GM19452 (cell line): Measurements from ENCODE around the gene PPIF.

Source experiments
- ATAC-seq: cut with Tn5 transposase; IDR thresholded peaks from one replicate; pipeline ENCODE4 v1.9.1; 2021; ENCODE audit not compliant: unreplicated experiment

PPIF gene

DNA sequence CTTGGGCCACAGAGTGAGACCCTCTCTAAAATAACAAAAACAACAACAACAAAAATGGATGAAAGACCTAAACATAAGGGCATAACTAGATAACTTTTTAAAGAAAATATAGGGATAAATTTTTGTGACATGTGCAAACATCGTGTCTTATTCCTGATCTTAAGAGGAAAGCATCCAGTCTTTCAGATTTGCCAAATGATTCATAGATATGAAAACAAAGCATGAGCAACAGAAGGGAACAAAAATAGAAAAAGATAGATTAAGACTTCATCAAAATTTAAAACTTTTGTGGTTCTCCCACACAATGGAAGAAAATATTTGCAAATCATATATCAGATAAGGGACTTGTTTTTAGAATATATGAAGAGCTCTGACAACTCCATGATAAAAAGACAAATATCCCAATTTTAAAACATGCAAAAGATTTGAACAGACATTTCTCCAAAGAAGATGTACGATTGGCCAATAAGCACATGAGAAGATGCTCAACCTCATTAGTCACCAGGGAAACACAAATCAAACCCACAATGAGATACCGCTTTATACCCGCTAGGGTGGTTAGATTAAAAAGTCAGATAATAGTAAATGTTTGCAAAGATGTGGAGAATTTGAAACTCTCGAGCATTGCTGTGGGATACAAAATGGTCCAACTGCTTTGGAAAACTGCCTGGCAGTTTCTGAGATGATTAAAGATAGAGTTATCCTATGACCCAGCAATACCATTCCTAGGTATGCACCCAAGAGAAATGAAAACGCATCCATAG is 20.3 kb downstream of the PPIF start:
- no peak for ATAC-seq

DNA sequence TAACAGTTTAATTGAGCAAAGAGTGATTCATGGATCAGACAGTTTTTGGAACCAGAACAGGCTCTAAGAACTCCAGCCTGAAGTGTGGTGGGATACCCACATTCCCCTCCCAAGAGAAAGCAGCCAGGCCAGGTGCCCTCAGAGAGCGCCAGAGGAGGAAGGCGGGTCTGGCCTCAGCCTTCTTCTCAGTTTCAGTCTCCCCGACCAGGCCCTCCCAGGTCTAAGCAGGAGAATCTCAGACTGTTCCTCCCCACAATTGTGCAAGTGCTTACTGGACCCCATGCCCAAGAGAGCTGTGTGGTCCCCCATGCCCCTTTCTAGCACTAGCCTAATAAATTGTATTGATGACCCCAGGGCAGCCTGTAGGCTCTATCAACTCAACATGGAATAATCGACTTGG is 25.6 kb downstream of the PPIF start:
- ATAC-seq: no peak

DNA sequence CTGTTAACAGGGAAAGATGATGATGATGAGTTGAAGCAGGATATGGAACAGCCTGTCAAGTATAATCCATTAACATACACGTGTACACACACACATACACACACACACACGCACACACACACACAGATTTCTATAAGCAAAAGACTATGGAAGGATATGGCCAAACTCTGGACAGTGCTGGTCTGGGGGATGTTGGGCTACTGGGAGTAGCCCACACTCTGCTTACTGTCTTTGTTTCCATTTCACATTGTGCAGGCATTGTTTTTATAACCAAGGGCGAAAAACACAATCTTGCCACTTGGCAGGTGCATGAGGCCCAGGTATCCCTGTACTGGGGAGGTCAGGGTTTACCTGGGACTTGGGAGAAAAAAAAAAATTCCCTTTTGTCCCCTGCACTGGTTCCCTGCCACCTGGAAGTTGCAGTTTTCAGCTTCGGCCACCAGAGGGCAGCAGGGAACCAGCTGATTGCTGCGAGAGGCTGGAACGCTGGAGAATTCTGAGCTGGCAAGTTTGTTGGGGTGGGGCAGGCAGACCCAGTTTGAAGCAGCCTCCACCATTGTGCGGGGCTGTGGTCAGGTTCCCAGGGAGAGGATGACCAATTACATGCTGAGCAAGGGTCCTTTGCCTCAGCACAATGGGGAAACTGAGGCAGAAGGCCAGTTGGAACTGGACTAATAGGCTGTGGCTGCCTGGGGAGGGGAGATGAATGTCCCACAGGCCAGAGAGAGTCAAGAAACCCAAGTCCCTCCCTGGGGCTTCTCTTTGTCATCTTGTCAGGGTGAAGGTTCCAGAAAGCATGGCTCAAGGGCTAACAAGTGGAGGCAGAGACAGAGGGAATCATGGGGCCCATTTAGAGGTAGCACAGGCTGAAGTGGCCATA is 27.3 kb downstream of the PPIF start:
- ATAC-seq: no peak

DNA sequence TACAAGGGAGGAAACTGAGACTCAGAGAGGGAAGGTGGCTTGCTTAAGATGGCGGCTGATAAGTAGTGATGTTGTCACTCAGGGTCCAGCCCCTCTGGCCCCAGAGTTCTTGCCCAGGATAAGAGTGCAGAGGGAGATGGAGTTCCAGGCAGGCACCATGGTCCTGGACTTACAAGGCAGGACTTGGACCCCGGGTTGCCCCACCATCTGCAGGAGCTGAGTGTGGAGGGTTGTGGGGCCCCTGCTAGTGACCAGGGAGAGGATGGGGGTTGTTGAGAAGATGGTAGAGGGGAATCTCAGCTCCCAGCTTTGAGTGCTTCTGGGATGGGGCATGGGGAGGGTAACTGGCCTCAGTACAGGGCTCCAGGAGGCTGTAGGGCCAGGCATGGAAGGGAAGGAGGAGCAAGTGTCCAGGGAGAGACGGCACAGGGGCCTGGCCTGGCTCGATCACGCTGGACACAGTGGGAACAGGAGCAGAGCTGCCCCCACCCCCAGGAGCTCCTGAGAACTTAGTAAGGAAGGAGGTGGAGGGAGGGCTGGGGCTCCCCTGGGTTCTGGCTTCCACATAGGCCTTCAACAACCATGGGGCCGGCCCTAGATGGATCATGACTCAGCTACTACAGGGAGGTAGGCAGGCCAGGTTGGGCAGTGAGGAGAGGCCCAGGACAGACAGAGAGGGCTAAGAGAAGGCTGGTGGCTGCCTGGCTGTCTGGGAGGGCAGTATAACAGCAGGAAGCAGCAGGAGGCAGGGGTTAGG is 28.2 kb downstream of the PPIF start:
- no peak for ATAC-seq

DNA sequence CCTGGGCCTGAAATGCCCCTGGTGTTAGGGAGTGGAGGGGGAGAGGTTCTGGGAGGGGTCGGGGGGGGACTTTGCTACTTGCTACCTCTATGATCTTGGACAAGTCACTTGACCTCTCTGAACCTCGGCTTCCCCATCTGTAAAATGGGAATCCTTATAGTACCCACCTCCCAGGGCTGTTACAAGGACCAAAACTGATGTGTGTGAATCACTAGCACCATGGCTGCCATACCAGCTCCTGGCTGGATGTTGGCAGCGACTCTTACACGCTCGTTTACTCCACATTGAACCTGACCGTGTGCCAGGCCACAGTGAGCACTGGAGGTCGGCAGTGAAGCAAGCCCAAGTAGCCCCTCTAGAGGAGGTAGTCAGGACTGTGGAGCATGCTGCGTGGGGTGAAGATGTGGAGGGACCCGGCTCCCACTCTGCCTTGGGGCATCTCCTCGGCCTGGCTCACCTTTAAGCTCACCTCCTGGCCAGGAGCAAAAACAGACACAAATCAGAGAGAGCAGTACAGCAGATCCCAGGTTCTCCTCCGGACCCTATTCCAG is 28.9 kb downstream of the PPIF start:
- ATAC-seq: no peak

DNA sequence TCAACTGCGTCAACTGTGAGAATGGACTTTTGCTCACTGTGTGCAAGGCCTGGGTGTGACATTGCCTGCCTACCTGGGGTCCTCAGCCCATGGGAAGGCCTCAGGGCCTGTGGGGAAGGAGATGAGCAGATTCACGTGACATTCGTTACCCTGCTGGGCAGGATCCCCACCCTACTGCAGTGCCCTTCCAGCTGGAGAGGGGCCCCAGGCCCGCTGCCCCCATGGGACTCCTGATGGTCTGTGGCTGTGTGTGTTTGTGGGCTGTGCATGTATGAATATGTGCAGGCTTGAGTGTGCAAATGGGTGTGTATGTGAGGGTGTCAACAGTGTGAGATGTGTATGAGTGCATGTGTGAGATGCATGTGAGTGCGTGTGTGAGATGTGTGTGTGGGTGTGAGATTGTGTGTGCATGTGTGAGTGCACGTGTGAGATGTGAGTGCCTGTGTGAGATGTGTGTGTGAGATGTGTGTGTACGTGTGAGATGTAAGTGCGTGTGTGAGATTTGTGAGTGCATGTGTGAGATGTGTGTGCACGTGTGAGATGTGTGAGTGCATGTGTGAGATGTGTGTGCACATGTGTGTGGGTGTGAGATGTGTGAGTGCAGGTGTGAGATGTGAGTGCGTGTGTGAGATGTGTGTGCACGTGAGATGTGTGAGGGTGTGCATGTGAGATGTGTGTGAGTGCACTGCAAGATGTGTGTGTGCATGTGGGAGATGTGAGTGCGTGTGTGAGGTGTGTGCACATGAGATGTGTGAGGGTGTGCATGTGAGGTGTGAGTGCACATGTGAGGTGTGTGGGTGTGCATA is 29.7 kb downstream of the PPIF start:
- ATAC-seq: no peak

DNA sequence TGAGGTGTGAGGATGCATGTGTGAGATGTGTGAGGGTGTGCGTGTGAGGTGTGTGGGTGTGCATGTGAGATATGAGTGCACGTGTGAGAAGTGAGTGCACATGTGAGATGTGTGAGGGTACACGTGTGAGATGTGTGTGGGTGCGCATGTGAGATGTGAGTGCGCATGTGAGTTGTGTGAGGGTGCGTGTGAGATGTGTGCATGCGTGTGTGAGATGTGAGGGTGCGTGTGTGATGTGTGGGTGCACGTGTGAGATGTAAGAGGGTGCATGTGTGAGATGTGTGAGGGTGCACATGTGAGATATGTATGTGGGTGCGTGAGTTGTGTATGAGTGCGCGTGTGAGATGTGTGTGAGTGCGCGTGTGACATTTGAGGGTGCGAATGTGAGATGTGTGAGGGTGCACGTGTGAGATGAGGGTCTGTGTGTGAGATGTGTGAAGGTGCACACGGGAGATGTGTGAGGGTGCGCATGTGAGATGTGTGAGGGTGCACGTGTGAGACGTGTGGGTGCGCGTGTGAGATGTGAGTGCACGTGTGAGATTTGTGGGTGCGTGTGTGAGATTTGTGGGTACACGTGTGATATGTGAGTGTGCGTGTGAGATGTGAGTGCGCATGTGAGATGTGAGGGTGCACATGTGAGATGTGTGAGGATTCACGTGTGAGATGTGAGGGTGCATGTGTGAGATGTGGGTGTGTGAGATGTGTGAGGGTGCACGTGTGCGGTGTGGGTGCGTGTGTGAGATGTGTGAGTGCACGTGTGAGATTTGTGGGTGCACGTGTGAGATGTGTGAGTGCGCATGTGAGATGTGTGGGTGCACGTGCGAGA is 30.5 kb downstream of the PPIF start:
- ATAC-seq: no peak

DNA sequence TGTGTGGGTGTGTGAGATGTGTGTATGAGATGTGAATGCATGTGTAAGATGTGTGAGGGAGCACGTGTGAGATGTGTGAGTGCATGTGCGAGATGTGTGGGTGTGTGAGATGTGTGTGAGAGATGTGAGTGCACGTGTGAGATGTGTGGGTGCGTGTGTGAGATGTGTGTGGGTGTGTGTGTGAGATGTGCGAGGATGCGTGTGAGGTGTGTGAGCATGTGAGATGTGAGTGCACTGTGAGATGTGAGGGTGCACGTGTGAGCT is 31.0 kb downstream of the PPIF start:
- ATAC-seq: no peak

DNA sequence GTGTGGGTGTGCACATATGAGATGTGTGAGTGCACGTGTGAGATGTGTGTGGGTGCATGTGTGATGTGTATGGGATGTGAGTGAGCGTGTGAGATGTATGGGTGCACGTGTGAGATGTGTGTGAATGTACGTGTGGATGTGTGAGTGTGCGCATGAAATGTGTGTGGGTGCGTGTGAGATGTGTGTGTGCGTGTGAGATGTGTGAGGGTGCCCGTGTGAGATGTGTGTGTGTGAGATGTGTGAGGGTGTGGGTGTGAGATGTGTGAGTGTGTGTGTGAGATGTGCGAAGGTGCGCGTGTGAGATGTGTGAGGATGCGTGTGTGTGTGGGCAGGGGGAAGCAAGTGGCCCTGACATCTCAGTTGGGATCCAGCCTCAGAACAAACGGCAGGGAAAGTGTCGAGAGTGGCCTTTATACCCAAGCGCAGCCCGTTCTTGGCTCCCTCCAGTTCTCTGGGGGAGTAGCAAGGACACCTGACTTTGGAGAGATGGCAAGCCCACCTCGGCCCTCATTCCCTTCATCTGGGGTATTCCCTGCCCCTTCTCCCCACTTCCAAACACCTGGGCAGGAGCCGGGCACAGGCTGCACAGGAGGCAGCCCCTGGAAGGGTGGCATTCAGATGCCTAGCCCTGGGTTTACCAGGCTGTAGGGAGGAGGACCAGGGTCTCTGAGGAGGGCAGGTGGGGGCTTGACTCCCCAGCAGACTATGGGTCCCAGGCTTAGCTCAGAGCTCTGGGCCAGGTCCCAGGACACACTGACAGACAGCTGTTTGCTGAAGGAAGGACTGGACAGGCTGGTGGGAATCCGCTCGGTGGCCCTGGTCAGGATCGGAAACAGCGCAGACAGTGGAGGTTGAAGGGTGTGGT is 31.6 kb downstream of the PPIF start:
- ATAC-seq: no peak

DNA sequence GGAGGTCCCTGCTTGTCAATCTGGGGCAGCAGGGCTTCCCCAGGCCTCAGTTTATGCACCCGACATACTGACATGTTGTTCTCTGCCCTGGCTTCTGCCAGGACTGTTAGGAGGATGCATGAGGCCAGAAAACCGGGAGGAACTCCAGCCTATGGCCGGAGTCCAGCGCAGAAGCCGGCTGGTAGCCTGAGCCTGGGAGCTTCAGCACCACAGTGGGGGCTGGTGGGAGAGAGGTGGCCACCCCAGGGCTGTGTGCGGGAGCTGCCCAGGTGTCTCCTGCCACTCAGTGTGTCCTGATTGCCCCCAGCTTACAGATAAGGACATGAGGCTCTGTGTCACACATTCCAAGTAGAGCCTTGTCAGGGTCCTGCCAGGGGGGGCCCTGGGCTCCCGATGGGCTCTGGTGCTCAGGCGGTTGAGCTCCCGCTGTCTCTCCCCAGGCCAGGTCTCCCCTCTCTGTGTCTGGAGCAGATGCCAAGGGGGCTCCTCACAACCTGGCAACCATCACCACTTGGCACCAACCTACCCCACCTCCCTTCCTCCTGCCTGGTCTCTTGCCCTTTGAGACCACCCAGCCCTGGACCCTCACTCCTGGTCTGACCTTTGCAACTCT is 32.3 kb downstream of the PPIF start:
- ATAC-seq: no peak

DNA sequence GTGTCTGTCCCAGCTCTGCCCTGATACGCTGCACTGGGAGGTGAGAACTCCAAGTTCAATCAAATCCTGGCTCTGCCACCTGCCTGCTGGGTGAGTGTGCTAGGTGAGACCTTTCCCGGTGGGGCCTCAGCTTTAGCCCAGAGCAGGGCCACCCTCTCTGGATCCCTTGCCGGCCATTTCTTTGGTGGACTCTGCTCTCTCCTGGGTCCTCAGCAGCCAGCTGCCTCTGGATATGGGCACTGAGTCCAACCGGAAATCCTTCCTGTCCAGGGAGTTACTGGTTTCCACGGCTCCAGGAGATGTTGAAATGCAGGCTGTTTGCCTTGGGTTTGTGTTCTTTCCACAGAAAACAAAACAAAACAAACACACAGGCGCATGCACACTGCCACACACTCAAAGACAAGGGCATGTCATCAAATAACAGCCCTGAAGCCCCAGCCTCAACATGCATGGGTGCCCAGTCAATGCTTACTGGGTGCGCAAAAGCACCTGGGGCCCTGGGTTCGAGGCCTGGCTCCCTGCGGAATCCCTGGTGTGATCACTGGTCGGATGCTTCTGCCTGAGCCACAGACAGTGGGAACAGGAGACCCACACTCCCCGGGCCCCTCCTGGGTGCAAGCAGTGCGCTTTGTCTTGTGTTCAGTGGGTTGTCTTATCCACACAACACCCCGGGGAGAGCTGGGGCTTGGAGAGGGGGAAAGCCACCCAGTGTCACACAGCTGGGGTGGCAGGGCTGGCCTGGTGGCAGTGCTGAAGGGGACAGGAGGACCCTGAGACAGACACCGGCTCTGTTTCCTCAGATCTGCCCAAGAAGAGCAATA is 33.1 kb downstream of the PPIF start:
- no peak for ATAC-seq

DNA sequence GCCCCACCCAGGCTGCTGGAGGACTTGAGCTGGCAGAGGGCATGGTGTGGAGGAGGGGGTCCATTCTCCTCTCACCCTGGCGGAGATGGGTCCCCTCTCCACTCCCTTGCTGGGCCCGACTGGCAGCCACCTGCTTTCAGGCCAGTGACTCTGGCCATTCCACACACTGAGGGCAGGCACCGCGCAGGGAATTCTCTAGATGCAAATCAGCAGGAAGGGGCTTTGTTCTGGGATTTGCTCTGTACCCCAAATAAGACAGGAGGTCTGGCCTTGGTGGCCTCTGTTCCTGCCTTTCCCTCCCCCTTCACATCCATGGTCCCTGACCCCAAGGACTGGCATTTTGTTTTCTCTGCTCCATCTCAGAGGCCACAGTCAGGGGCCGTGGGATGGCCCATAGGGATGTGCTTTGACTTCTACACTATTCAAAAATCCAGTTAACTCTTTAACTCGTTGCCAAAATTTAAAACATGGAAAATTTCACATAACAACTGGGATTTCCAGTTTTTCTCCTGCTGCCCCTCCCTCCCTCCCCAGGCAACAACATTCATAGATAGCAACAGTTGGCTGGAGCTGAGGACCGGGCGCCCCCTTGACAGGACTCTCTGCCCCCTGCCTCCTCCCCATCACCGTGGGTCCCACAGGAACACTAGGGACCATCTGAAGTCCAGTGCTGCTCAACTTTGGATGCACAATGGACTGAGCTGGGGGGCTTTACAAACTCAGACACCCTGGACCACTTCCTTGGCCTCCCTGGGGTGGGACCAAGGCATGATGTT is 33.9 kb downstream of the PPIF start:
- ATAC-seq: no peak

DNA sequence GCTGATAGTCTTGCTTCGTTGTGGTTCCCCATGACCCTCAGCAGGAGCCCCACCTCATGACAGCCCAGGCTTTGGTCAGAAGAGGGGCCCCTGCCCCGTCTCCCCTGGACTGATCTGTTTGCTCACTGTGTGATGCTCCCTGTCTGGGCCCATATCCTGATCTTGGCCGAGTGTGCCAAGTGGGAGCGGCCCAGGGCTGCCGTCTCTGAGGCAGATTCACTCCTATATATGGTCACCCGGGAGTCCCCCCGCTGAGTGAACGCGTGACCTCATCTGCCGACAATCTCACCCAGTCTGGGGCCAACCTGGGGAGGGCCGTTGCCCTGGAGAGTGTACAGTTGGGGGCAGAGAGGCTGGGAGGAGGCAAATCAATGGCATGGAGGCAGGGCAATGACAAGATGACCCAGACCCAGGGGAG is 34.5 kb downstream of the PPIF start:
- no peak for ATAC-seq

DNA sequence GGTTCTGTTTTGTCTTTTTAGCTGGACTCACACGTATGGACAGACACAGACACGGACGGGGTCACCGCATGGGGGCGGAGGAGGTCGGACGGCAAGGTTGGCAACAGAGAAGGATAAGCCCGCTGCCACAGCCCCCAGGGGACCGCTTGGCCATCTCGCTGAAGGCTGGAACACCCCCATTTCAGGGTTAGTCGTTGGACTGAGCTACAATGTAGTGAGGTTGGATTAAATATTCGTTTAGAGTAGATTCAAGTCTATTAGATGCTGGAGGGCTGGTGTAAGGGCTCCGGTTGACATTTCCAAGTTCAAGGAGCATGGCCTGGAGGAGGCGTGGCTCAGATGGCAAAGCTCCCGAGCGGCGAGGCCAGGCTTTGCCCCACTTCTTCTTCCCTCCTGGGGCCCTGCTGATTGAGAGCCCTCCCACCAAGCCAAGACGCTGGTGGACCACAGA is 35.2 kb downstream of the PPIF start:
- no peak for ATAC-seq

DNA sequence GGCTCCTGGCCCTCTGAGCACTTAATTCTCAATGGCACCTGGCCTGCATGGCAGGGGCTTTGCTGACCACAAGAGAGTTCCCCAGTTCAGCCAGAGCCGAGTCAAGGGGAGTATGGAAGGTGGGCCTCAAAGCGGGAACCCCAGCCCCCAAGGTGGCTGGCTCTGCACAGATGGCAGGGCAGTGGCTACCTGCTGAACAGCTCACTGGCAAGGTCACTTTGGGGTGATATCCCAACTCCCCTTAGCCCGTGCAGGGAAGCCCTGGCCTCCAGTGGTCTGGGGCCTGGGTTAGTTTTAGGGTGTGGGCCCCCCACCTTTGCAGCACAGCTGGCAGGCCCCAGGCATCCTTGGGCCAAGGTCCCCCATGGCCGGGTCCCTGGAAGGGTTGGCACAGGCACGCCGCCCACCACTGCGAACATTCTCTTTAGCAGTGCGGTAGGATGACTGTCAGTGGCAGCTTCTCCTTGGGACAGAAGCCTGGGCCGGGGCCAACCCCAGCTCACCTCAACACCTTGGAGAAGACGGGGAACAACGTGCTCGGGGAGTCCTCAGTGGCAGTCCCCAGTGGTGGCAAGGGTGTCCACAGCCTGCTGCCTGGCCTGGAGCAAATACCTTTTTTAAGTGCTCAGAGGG is 36.8 kb downstream of the PPIF start:
- ATAC-seq: no peak

DNA sequence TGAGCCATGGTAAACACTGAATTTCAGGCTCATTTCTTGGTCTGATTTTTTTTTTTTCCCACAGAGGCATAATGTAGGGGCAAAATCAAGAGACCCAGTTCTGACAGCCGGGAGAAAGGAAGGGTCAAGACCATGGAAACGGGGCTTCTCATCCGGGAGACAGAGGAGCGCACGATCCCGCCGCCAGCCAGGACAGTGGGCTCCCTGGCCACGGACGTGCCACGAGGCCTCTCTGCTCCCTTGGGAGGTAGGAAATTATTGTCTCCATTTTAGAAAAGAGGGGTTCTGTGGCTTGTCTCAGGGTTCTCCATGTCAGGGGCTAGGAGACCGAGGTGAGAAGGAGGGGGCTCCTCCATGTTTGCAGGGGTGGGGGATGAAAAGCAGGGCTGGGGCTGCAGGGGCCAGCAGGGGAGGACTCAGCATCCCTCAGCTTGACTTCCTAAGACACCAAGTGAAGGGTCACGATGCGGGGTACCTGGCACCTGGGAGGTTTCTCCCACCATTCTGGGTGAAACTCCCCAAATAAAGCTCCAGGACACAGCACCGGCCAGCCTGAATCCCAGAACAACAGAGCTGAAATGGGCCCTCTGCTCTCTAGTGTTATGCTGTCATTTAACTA is 37.6 kb downstream of the PPIF start:
- no peak for ATAC-seq
